ENCODE data around the gene WNK2. TPM values are rescaled to one million over a fixed set of nuclear protein-coding genes. Genes with fewer than 3 reads are reported as not detected.

The WNK2 gene
- polyA plus RNA-seq, 3 donors, result 0.40 TPM; not detected in 2

DNA sequence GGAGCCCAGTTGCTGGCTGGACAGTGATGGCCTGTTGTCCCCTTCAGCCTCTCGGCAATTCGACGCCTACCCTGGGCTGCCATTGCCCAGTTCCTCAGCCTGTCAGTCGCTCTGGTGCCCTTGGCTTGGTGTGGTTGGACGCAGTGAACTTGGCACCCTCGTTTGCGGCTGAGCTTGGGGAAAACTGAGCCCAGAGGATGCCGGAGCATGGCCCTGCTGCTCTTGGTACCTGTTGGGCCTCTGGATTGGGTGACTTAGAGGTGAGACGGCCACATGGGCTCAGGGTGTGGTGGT lies 16.5 kb downstream of the WNK2 start:
- H3K9ac ChIP-seq (ENCODE audit: insufficient read depth, low read length, poor library complexity, severe bottlenecking), result no peak overlapping the region
- TF ChIP-seq, protein P1, sequence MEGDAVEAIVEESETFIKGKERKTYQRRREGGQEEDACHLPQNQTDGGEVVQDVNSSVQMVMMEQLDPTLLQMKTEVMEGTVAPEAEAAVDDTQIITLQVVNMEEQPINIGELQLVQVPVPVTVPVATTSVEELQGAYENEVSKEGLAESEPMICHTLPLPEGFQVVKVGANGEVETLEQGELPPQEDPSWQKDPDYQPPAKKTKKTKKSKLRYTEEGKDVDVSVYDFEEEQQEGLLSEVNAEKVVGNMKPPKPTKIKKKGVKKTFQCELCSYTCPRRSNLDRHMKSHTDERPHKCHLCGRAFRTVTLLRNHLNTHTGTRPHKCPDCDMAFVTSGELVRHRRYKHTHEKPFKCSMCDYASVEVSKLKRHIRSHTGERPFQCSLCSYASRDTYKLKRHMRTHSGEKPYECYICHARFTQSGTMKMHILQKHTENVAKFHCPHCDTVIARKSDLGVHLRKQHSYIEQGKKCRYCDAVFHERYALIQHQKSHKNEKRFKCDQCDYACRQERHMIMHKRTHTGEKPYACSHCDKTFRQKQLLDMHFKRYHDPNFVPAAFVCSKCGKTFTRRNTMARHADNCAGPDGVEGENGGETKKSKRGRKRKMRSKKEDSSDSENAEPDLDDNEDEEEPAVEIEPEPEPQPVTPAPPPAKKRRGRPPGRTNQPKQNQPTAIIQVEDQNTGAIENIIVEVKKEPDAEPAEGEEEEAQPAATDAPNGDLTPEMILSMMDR (IDR thresholded peaks at IDR 0.05), result no peak
- 87% methylated on average over 9 of the region's 9 CpGs for WGBS (ENCODE audit: insufficient coverage)
- intact Hi-C loops (cut with micrococcal nuclease), result no loop called here
- H3K27me3 ChIP-seq (ENCODE audit: control insufficient read depth in 2 of 2, insufficient read depth in 2 of 2, low read length in 2 of 2), result no peaks in the 10 kb centered on the region
- no peaks in the 10 kb centered on the region for H3K4me1 ChIP-seq (ENCODE audit: control insufficient read depth in 1 of 2, insufficient read depth in 2 of 2, low read length in 2 of 2)
- H3K79me2 ChIP-seq (ENCODE audit: insufficient read depth, low read length), result no peaks in the 10 kb centered on the region
- H3K4me3 ChIP-seq (replicated peaks in 1 of 3; ENCODE audit: low read depth in 2 of 3, low read length in 3 of 3), result no peak overlapping the region
- no peaks in the 10 kb centered on the region for H3K9me3 ChIP-seq (replicated peaks in 1 of 2; ENCODE audit: control insufficient read depth in 1 of 2, insufficient read depth in 1 of 2, low read length in 2 of 2)
- H4K20me1 ChIP-seq (ENCODE audit: insufficient read depth, low read length), result no peaks in the 10 kb centered on the region
- H3K4me3 Mint-ChIP-seq, result no peak overlapping the region
- no peak overlapping the region for H3K27ac Mint-ChIP-seq
- no peaks in the 10 kb centered on the region for H3K36me3 ChIP-seq (replicated peaks in 1 of 2; ENCODE audit: control insufficient read depth in 1 of 2, insufficient read depth in 2 of 2, low read length in 2 of 2)
- no peak for DNase-seq
- H3K27ac ChIP-seq (ENCODE audit: low read depth in 1 of 2, low read length in 2 of 2), result no peak overlapping the region
- no peaks in the 10 kb centered on the region for H3K4me1 Mint-ChIP-seq
- no peak overlapping the region for H2AFZ ChIP-seq (ENCODE audit: insufficient read depth, low read depth, low read length, poor library complexity, severe bottlenecking)
- H3K27me3 Mint-ChIP-seq (ENCODE audit: low read depth in 3 of 3), result peaks cover 13 to 30% (median 18%) of the 10 kb centered on the region in 3 donors
- no peaks in the 10 kb centered on the region for H3K36me3 Mint-ChIP-seq
- H3K9me3 Mint-ChIP-seq, result peaks cover 0 to 7% (median 4%) of the 10 kb centered on the region in 7 donors
- H3K4me2 ChIP-seq (replicated peaks; ENCODE audit: extremely low read depth, low read length, poor library complexity, severe bottlenecking), result no peak overlapping the region

DNA sequence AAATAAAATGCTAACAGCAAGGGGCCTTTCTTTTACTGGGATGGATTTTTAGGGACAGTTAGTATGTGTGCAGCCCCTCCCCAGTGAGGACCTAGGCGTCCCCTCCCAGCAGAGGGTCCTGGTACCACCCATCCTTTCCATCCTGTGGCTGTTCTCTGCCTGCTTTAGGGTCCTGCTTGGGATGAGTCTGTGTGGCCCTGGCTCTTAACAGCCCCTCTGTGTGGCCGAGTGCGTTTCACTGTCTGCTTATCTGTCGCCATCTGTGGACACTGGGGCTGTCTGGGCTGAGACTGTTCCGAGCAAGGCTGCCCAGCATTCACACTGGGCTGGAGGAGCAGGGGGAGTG lies 17.0 kb downstream of the WNK2 start:
- Histone ChIP-seq H2AFZ (ENCODE audit: insufficient read depth, low read depth, low read length, poor library complexity, severe bottlenecking) (no peak overlapping the region), H4K20me1 (ENCODE audit: insufficient read depth, low read length) (no peaks in the 10 kb centered on the region), H3K4me2 (replicated peaks; ENCODE audit: extremely low read depth, low read length, poor library complexity, severe bottlenecking) (no peak overlapping the region), H3K27ac (ENCODE audit: low read depth in 1 of 2, low read length in 2 of 2) (no peak overlapping the region), H3K79me2 (ENCODE audit: insufficient read depth, low read length) (no peaks in the 10 kb centered on the region), H3K4me3 (replicated peaks in 1 of 3; ENCODE audit: low read depth in 2 of 3, low read length in 3 of 3) (no peak overlapping the region), H3K27me3 (ENCODE audit: control insufficient read depth in 2 of 2, insufficient read depth in 2 of 2, low read length in 2 of 2) (no peaks in the 10 kb centered on the region), H3K9ac (ENCODE audit: insufficient read depth, low read length, poor library complexity, severe bottlenecking) (no peak overlapping the region), H3K9me3 (replicated peaks in 1 of 2; ENCODE audit: control insufficient read depth in 1 of 2, insufficient read depth in 1 of 2, low read length in 2 of 2) (no peaks in the 10 kb centered on the region), H3K36me3 (replicated peaks in 1 of 2; ENCODE audit: control insufficient read depth in 1 of 2, insufficient read depth in 2 of 2, low read length in 2 of 2) (no peaks in the 10 kb centered on the region), H3K4me1 (ENCODE audit: control insufficient read depth in 1 of 2, insufficient read depth in 2 of 2, low read length in 2 of 2) (no peaks in the 10 kb centered on the region)
- Mint-ChIP-seq H3K9me3 (peaks cover 0 to 6% (median 4%) of the 10 kb centered on the region in 7 donors), H3K4me1 (no peaks in the 10 kb centered on the region), H3K27me3 (ENCODE audit: low read depth in 3 of 3) (peaks cover 17 to 30% (median 17%) of the 10 kb centered on the region in 3 donors), H3K27ac (no peak overlapping the region), H3K36me3 (no peaks in the 10 kb centered on the region), H3K4me3 (no peak overlapping the region)
- DNase-seq, result no peak
- TF ChIP-seq, protein P1 (IDR thresholded peaks at IDR 0.05), result no peak
- intact Hi-C loops (cut with micrococcal nuclease), result no loop called here
- 93% methylated on average over 5 of the region's 5 CpGs for WGBS (ENCODE audit: insufficient coverage)

Data from CD14-positive monocyte (primary cell).